Measurements from ENCODE around the gene DLK2. TPM values are rescaled to one million over a fixed set of nuclear protein-coding genes. Genes with fewer than 3 reads are reported as not detected.

DLK2 gene
- total RNA-seq, 1 donor from 2014 or later = 0.39 TPM

- intact Hi-C loops (cut with micrococcal nuclease) = loop anchor here (1.0 kb wide), 4 partner anchors 22 to 69 kb away; partner anchors contain the start of genes ABCC10 and TJAP1
Observed at GRCh38 chr6:43454696-43455530, 435 bp downstream of the DLK2 start.

GRCh38 chr6:43454290-43454695 is 1.1 kb downstream of the DLK2 start:
- intact Hi-C loops (cut with micrococcal nuclease) = loop anchor here (1.0 kb wide), 1 partner anchor 52 kb away; no protein-coding TSS in a partner anchor

DNA sequence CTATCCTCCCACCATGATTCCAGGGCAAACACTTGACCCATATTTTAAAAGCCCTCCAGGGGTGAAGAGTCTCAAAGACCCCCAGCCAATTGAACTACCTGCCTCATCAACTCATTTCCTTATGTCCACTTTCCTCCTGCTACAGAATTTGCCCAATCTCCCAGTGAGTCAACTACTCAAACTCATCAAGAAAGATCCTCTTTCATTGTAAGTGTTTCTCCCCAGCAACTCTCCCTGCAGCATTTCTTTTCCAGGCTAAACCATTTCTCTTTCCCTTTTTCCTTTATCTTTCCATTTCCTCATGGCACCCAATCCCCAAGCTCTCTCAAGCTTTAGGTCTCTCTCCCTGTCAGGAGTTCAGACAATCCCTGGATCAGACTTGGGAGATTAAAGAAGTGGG is 1.5 kb downstream of the DLK2 start:
- intact Hi-C loops (cut with micrococcal nuclease) = loop anchor here (1.0 kb wide), 1 partner anchor 52 kb away; no protein-coding TSS in a partner anchor

DNA sequence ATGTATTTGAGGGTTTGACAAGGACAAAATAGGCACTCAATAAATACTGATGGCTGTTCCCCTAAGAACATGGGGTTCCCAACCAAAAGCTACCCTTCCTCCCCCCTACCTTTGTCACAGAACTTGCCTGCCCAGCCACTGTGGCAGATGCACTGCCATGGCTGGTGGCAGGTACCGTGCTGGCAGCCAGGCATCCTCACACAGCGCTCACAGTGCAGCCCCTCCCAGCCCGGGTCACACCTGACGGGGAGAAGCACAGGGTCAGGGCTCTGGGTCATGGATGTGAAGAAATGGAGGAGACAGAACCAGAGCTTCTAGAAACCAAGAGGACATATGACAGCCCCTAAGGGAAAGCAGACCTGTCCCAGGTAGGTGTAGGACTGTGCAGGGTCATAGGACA is 2.5 kb downstream of the DLK2 start:
- intact Hi-C loops (cut with micrococcal nuclease) = no loop called here

DNA sequence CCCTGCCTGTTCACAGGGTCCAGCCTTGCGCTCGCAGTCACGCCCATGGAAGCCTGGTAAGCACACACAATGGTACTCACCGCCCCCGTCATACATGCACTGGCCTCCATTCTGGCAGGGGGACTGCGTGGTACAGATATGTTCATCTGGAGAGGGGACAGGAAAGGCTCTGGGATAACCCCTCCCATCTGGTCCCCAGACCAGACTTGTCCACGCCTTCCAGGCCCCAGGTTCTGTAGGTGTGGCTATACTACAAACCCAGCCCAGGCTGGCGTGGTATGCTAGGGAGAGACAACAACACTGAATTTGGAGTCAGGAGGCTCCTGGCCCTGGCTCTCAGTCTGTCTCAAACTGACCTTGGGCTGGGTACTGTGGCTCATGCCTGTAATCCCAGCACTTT is 3.4 kb downstream of the DLK2 start:
- intact Hi-C loops (cut with micrococcal nuclease) = no loop called here

DNA sequence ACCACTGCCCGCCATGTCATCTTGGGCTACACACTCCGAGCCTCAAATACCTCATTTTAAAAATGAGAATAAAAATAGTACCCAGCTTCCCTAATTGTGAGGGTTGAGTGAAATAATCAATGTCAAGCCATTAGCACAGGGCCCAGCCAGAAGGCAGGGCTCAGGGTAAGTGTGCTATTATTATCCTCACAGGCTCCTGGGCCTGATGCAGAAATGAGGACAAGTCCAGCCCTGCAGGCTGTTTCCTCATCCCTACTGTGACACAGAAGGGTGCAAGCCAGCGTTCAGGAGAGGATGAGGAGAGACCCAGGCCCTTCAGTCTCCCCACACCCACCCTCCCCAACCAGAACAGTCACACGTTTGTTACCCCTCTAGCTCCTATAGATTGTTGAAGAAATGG is 4.0 kb downstream of the DLK2 start:
- intact Hi-C loops (cut with micrococcal nuclease) = no loop called here

DNA sequence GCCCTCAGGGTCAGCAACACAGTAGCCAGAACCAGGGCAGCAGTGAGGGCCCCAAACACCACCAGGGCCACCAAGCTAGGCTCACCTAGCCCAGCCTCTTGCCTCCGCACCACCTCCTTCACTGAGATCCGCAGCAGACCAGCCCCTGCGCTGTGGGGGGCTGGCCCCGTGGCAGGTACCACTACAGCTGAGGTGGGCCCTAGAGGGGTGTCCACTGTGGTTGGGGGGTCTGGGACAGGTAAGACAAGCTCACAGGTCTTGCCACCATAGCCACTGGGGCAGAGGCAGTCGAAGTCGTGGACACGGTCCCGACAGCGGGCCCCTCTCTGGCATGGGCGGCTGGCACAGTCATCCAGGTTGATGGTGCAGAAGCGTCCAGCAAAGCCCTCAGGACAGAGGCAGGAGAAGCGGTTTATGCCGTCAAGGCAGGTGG is 4.6 kb downstream of the DLK2 start:
- intact Hi-C loops (cut with micrococcal nuclease) = no loop called here

- intact Hi-C loops (cut with micrococcal nuclease) = no loop called here
Observed at GRCh38 chr6:43448916-43449315, 6.4 kb downstream of the DLK2 start.

GRCh38 chr6:43447604-43448003 is 7.7 kb downstream of the DLK2 start:
- intact Hi-C loops (cut with micrococcal nuclease) = no loop called here

GRCh38 chr6:43445576-43445975 is 9.8 kb downstream of the DLK2 start:
- intact Hi-C loops (cut with micrococcal nuclease) = no loop called here

GRCh38 chr6:43444582-43444981 is 10.8 kb downstream of the DLK2 start:
- intact Hi-C loops (cut with micrococcal nuclease) = no loop called here

DNA sequence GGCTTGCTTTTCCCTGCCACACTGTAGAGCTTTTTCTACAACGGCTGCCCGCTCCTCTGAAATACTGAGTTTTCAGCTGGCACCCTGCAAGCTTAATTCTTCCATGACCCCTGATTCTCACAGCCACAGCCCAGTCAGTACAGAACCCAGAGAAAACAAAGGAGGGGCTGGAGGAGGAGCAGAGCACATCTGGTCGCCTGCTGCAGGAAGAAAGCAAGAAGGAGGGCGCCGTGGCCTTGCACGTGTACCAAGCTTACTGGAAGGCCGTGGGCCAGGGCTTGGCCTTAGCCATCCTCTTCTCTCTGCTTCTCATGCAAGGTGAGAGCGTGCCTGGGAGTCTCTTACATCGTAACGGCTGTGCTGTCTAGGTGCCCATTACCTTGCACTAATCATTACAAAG is 11.3 kb downstream of the DLK2 start:
- intact Hi-C loops (cut with micrococcal nuclease) = no loop called here

- intact Hi-C loops (cut with micrococcal nuclease) = no loop called here
Observed at GRCh38 chr6:43442935-43443334, 12.4 kb downstream of the DLK2 start.

- intact Hi-C loops (cut with micrococcal nuclease) = no loop called here
Observed at GRCh38 chr6:43437700-43438099, 17.6 kb downstream of the DLK2 start.

DNA sequence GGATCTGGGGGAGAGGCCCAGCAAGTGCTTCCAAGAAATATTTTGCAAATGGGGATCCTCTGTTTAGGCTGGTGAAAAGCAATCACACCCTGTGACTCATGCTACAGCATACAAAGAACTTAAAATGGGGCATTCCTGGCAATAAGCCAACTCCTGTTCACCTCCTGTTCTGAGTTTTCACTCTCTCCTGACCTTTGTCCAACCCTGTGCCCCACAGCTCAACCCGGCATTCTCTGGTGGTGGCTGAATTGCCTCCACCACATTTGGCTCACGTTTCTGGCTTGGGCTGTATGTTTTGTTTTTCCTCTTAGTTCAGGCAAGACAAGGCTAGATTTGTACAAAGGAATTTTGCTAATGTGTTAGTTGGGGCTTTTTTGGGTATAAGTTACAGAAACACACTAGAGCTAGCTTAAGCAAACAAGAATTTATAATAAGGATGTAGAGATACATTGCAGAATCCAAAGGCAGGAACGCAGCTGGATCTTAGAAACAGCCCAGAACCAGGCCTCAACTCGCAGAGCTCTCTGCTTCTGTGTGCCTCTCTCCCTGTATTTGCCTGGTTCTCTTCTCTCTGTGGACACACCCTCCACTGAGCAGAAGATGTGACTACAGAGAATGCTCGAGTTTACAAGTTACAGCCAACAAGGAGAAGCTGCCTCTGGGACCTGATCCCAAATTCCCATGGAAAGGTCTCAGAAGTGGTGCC is 18.6 kb downstream of the DLK2 start:
- intact Hi-C loops (cut with micrococcal nuclease) = no loop called here

DNA sequence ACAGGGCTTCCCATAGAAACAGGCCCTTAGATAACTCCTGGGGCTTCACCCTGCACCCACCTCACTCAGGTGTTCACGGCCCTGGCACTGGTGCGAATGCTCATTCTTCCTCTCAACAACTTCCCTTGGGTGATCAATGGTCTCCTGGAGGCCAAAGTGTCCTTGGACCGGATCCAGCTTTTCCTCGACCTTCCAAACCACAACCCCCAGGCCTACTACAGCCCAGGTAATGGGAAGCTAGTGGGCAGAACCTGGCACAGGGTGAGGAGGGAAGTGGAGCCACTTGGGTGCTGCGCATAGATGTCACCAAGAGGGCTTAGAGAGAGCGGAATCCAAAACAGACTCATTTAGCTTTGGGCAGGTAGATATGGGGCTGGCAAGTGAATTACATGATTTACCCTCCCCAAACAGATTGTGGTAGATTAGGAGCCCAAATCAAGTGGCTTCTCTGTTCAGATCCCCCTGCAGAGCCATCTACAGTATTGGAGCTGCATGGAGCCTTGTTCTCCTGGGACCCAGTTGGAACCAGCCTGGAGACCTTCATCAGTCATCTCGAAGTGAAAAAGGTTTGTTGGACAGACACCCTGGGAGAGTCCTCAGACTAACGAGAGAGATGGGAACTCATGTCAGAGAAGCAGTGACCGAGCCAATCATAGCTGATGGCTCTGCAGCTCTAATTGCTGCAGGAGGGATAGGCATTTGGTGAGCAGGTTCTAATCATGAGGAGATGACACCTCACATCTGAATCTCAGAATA is 19.5 kb downstream of the DLK2 start:
- intact Hi-C loops (cut with micrococcal nuclease) = no loop called here

GRCh38 chr6:43434943-43435342 is 20.4 kb downstream of the DLK2 start:
- intact Hi-C loops (cut with micrococcal nuclease) = no loop called here

DNA sequence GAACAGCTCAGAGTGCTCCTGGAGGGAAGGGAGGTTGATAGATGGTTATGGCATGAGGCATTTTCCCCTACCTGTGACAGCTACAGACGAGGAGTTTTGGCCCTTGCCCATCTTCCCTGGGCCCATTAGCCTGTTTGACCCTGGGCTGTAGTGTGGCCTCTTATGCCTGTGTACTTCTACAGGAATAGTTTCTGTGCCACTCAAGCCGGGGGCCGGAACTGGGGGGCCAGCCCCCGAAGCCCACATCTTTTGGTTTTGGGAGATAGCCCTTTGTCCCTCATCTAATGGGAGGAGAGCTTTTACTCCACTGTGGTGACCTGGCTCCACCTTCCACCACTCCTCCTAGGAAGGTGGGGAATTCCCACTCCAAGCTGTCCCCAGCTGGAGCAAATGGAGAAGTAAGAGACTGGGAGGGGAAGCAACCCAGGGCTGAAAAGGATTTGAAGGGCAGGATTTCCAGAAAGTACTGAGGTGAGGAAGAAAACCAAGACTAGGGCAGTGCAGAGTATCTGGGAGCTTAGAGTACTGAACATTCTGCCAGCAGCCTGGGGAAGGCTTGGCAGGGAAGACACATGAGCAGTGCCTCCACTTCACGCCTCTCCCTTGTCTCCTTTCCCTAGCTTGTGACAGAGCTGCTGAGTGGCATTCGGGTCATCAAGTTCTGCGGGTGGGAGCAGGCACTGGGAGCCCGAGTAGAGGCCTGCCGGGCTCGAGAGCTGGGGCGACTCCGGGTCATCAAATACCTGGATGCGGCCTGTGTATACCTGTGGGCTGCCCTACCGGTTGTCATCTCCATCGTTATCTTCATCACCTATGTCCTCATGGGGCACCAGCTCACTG is 21.1 kb downstream of the DLK2 start:
- intact Hi-C loops (cut with micrococcal nuclease) = no loop called here

- intact Hi-C loops (cut with micrococcal nuclease) = no loop called here
Observed at GRCh38 chr6:43433148-43433547, 22.2 kb downstream of the DLK2 start.

DNA sequence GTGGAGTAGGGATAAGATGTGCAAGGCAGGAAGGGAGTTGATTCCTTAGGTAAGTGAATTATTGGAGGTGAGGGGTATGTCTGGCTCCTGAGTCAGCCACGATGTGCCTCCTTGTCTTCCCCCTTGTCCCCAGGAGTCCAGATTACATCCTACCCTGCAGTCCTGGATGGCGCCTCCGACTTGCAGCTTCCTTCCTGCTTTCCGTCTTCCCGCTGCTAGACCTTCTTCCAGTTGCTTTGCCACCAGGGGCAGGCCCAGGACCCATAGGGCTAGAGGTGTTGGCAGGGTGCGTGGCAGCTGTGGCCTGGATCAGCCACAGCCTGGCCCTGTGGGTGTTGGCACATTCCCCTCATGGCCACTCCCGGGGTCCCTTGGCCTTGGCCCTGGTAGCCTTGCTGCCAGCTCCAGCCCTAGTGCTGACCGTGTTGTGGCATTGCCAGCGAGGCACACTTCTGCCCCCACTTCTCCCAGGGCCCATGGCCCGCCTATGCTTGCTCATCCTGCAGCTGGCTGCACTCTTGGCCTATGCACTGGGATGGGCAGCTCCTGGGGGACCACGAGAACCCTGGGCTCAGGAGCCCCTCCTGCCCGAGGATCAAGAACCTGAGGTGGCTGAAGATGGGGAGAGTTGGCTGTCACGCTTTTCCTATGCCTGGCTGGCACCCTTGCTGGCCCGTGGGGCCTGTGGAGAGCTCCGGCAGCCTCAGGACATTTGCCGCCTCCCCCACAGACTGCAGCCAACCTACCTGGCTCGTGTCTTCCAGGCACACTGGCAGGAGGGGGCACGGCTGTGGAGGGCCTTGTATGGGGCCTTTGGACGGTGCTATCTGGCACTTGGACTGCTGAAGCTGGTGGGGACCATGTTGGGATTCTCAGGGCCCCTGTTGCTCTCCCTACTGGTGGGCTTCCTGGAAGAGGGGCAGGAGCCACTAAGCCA is 23.1 kb downstream of the DLK2 start:
- intact Hi-C loops (cut with micrococcal nuclease) = no loop called here
